ENCODE results near the gene MAK. TPM values are rescaled to one million over a fixed set of nuclear protein-coding genes. Genes with fewer than 3 reads are reported as not detected.

The MAK gene
- total RNA-seq, 1 donor from 2014 or later, result not detected

GRCh38 chr6:10749734-10750133 lies 88.6 kb downstream of the MAK start:
- ChIA-PET POLR2A (no interaction called here), CTCF (no interaction called here)
- no peak for DNase-seq
- no peak for ATAC-seq (ENCODE audit: low read depth)
- Mint-ChIP-seq H3K4me1 (peaks cover 34% of the 10 kb centered on the region), H3K27me3 (no peaks in the 10 kb centered on the region), H3K36me3 (ENCODE audit: low read depth) (peaks cover 44% of the 10 kb centered on the region), H3K27ac (no peak overlapping the region), H3K9me3 (no peaks in the 10 kb centered on the region), H3K4me3 (no peak overlapping the region)
- TF ChIP-seq CTCF (IDR thresholded peaks at IDR 0.05), result no peak
- intact Hi-C loops (cut with micrococcal nuclease), result loop anchor here (5.0 kb wide), 1 partner anchor 788 kb away; the partner anchor contains the start of gene TMEM170B

- no peaks in the 10 kb centered on the region for H3K9me3 Mint-ChIP-seq
- H3K4me3 Mint-ChIP-seq, result peak within 1 kb of the TSS; percentile 95
- no peak for TF ChIP-seq CTCF (IDR thresholded peaks at IDR 0.05)
- DNase-seq (peak; percentile 100), ATAC-seq (ENCODE audit: low read depth) (peak; percentile 98)
- H3K4me1 Mint-ChIP-seq, result peaks cover 34% of the 10 kb centered on the region
- ChIA-PET CTCF (interaction anchor here (0.7 kb wide), 1 partner anchor 236 kb away, joined by 3 read pairs; no protein-coding TSS in a partner anchor), POLR2A (interaction anchor here (0.7 to 2.6 kb wide), 6 partner anchors 9 to 53 kb away, joined by 3 to 27 read pairs (median 6); partner anchors contain the start of genes C6orf52, PAK1IP1 and TMEM14C)
- intact Hi-C loops (cut with micrococcal nuclease), result loop anchor here (1.0 to 5.0 kb wide), 9 partner anchors 24 to 790 kb away; partner anchors contain the start of genes C6orf52, MAK, PAK1IP1 and SMIM13
- H3K27ac Mint-ChIP-seq, result peak within 1 kb of the TSS; percentile 93
- H3K27me3 Mint-ChIP-seq, result no peaks in the 10 kb centered on the region
- H3K36me3 Mint-ChIP-seq (ENCODE audit: low read depth), result peaks cover 22% of the 10 kb centered on the region
Observed at GRCh38 chr6:10747251-10747972, 90.9 kb downstream of the MAK start, which contains the start of gene TMEM14B. Gene TMEM14B (plus strand): TSS chr6:10747805. CDS start chr6:10749246, 1,441 bp downstream.

GRCh38 chr6:10746915-10747250 lies 91.5 kb downstream of the MAK start:
- ATAC-seq (ENCODE audit: low read depth) (no peak), DNase-seq (no peak)
- intact Hi-C loops (cut with micrococcal nuclease), result loop anchor here (1.0 to 5.0 kb wide), 9 partner anchors 24 to 790 kb away; partner anchors contain the start of genes C6orf52, MAK, PAK1IP1 and SMIM13
- H3K9me3 Mint-ChIP-seq, result no peaks in the 10 kb centered on the region
- no peaks in the 10 kb centered on the region for H3K27me3 Mint-ChIP-seq
- H3K36me3 Mint-ChIP-seq (ENCODE audit: low read depth), result peaks cover 22% of the 10 kb centered on the region
- ChIA-PET POLR2A (interaction anchor here (1.5 to 2.6 kb wide), 4 partner anchors 24 to 52 kb away, joined by 5 to 27 read pairs (median 8); partner anchors contain the start of genes C6orf52, PAK1IP1 and TMEM14C), CTCF (no interaction called here)
- peak overlapping the region; percentile 93 for H3K27ac Mint-ChIP-seq
- H3K4me3 Mint-ChIP-seq, result peak overlapping the region; percentile 95
- H3K4me1 Mint-ChIP-seq, result peaks cover 34% of the 10 kb centered on the region
- no peak for TF ChIP-seq CTCF (IDR thresholded peaks at IDR 0.05)

- no peaks in the 10 kb centered on the region for H3K9me3 Mint-ChIP-seq
- ChIA-PET CTCF (no interaction called here), POLR2A (interaction anchor here (2.6 kb wide), 1 partner anchor 22 kb away, joined by 10 read pairs; the partner anchor contains the start of gene TMEM14C)
- DNase-seq, result no peak
- no peak for TF ChIP-seq CTCF (IDR thresholded peaks at IDR 0.05)
- H3K27ac Mint-ChIP-seq, result no peak overlapping the region
- ATAC-seq (ENCODE audit: low read depth), result no peak
- H3K27me3 Mint-ChIP-seq, result no peaks in the 10 kb centered on the region
- intact Hi-C loops (cut with micrococcal nuclease), result loop anchor here (5.0 kb wide), 1 partner anchor 792 kb away; the partner anchor contains the start of gene TMEM170B
- peaks cover 8% of the 10 kb centered on the region for H3K36me3 Mint-ChIP-seq (ENCODE audit: low read depth)
- no peak overlapping the region for H3K4me3 Mint-ChIP-seq
- peaks cover 30% of the 10 kb centered on the region for H3K4me1 Mint-ChIP-seq
Observed at GRCh38 chr6:10745116-10745515, 93.2 kb downstream of the MAK start.

- intact Hi-C loops (cut with micrococcal nuclease), result no loop called here
- Mint-ChIP-seq H3K36me3 (ENCODE audit: low read depth) (peaks cover 5% of the 10 kb centered on the region), H3K9me3 (no peaks in the 10 kb centered on the region), H3K4me3 (no peak overlapping the region), H3K27ac (no peak overlapping the region), H3K4me1 (peaks cover 14% of the 10 kb centered on the region), H3K27me3 (no peaks in the 10 kb centered on the region)
- ATAC-seq (ENCODE audit: low read depth) (no peak), DNase-seq (no peak)
- CTCF ChIA-PET, result no interaction called here
- TF ChIP-seq CTCF (IDR thresholded peaks at IDR 0.05), result no peak
- POLR2A ChIA-PET, result no interaction called here
Observed at GRCh38 chr6:10743515-10743914, 94.8 kb downstream of the MAK start.
